CD4-positive, alpha-beta T cell treated with Interleukin-4 for 4 hours (primary cell): ENCODE data around the gene NT5DC1.
A peak's percentile ranks its signal among the peaks of the same experiment; 100 is the strongest.
"Not testable (repeated sequence)": the region's sequence is repeated elsewhere in the genome, so short reads cannot be mapped to it uniquely, and the experiment has no call there.

ENCODE experiments used
- DNase-seq: peaks from one replicate; pipeline ENCODE4 v3.0.0-alpha.2; 2020

Gene NT5DC1

DNA sequence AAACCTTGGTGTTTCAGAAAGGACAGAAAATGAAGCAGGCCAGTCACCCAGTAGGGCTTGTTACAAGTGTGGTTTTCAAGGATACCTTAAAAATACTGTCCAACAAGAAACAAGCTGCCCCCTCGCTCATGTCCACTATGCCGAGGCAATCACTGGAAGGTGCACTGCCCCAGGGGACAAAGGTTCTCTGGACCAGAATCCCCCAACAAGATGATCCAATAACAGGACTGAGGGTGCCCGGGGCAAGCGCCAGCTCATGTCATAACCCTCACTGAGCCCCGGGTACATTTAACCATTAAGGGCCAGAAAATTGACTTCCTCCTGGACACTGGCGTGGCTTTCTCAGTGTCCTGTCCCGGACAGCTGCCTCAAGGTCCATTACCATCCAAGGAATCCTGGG is 6.6 kb upstream of the NT5DC1 start:
- no peak for DNase-seq

DNA sequence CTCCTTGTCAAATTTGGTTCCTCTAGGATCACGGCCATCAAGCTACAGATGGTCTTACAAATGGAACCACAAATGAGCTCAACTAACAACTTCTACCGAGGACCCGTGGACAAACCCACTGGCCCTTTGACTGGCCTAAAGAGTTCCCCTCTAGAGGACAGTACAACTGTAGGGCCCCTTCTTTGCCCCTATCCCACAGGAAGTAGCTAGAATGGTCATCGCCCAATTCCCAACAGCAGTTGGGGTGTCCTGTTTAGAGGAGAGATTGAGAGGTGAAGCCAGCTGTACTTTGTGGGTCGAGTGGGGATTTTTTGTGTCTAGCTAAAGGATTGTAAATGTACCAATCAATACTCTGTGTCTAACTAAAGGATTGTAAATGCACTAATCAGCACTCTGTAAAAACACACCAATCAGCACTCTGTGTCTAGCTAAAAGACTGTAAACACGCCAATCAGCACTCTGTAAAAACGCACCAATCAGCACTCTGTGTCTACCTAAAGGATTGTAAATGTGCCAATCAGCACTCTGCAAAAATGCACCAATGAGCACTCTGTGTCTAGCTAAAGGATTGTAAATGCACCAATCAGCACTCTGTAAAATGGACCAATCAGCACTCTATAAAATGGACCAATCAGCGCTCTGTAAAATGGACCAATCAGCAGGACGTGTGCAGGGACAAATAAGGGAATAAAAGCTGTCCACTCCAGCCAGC is 4.4 kb upstream of the NT5DC1 start:
- DNase-seq: not testable (repeated sequence)

DNA sequence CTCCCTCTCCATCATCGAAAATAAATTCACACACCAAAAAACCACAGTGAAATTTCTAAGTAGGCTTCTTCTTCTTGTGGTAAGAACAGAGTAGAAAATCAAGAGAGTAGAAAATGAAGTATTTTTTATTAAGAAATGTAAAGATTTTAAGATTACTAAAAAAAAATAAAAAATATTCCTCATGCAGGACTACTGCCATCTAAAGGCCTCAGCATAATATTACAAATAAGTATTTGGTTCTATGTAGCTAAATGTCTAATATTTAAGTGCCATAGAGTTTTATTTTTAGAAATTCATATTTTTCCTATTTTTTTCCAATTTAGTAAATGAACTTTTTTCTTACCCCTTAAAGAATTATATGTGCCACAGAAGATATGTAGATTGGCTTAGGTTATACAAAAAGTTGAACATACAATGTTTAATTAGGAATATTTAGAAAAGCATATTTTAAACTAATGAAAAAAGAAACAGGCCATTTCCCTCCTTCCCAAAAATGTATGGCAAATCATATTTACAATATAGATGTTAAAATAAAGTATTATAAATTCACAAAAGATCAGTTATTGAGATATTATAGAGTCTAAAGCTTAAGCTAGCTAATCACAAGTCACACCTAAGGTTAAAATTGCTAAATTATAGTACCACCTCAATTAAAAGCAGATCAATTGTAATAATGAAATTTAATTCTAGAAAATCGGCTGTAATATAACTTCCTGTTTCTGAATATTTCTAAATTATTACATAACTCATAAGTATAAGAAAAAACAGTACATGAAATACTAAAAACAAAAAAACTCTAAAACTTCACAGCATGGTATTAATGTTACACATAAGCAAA is 3.5 kb upstream of the NT5DC1 start:
- DNase-seq: peak; percentile 11

DNA sequence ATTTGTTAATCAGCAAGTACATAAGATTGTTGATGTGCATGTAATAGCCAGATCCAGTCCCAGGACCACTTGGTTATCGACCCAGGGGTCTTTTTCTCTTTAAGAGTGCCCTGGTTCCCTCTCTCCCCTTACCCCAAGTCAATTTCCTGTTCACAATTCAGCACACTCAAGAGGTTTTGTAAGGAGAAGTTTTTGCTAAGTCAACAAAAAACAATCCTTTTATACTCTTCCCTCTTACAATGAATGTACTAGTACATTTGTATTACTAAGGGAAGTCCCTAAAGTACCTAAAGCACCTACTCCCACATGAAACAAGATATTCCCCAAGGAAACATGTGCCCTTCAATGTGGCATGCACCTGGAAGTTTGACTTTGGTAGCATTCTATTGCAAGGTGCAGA is 1.6 kb upstream of the NT5DC1 start:
- no peak for DNase-seq

DNA sequence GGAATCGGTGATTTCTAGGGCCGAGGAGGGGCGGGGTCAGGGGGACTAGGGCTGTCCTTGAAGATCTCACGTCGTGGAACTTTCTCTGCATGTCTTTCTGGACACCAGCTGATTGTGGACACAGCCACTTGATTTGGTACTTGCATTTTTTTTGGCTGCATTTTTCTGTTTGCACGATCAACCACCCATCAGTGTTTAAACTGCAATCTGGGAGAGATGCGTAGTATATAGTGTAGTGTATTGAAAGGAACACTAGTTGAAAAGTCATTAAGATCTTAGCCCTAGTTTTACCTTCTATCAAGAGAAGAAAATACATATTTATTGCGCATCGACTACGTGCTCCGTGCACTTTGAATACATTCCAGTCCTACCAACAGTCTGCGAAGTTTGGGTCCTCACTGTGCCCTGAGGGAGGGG is 657 bp downstream of the NT5DC1 start:
- no peak for DNase-seq

DNA sequence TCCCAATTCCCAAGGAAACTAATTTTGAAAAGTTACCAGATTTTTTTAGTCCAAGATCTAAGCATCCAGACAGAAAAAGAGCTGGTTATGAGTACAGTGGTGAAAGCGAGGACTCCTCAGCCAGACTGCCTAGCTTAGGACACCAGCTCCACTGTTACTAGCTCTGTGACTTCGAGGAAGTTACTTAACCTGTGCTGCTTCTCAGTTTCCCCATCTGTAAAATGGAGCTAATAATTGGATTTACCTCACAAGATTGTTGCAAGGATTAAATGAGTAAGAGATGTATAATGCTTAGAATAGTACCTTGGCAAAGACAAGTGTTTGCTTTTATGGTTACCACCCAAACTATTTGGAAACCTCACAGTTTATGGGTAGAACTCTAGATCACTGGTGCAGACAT is 1.1 kb downstream of the NT5DC1 start:
- no peak for DNase-seq

DNA sequence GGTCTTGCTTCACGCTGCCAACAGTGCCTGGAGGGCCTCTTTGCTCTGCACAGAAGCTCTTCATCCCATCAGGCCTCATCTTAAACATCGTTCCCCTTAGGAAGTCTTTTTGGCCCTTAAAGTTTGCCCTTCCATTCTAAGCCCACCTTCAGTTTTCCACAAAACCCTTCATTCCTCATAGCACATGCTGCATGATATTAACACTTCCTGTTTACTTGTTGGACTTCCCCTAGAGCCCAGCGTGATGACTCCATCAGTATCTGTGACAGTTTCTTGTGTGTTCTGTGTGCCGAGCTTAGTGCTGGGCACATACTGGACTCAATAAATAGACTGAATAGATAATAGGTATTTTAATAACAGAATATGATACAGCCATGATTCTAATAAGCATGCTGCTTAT is 2.2 kb downstream of the NT5DC1 start:
- DNase-seq: peak; percentile 20

DNA sequence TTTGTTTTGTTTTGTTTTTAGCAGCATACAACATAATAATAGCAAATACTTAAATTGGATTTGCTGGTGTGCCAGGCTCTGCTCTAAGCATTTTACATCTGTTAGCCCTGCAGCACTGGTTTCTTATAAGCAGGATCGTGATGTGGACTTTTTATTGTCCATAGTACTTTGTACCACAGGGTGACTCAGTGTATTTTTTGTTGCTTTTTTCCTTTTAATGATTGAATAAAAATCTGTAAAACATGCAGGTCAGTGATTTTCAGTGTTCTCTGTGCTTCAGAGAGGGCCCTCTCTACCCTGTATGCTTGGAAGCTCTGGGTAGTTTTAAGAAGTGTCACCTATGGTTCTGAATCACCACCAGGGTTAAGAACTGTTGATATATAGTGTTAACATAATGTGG is 4.0 kb downstream of the NT5DC1 start:
- no peak for DNase-seq

DNA sequence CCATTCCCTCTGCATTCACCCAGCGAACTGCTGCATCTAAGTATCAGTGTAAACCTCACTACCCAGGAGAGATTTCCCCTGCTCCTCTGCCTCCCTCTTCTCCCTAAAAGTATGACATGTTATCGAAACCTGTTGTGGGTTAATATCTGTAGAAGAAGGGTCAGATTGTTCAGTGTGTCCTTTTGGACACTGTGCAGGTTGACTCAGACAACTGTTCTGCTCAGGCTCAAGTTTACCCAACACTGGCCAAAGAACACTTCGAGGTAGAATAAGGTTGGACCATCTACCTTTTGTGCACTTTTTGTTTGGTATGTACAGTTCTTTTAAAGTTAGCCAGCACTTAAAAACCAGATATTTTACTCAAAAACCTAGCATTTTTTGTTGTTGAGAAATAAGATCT is 4.6 kb downstream of the NT5DC1 start:
- DNase-seq: no peak

DNA sequence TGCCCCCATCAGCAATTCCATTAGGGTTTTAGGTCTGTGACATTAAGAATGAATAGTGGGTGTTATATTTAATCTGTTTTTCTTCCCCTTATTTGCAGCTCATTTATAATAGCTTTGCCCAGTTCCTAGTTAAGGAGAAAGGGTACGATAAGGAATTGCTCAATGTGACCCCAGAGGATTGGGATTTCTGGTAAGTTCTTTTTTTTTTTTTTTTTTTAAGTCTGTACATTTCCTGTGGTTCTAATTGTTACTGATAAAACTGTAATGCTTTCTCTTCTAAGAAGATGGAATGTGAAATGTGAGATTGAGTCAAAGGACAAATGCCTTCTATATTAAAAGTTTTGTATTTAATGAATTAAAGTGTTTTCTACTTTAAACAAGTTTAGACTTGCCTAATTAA is 5.5 kb downstream of the NT5DC1 start:
- DNase-seq: no peak

DNA sequence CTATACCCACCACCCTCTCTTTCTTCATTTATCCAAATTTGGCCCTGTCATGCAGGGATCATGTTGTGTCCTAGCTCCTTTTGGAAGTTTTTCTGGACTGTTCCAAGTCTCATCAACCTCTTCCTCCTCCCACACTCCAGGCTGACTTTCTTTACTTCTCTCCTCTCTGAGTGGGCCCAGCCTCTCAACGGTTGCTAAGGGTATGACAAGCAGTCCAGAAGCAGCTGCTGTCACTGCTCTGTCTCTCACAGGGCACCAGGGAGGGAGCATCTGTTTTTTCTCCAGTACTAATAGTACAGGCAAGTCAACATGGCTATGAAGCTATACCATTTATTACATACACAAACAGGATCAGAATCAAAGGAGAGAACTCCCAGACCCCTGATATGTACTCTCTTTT is 8.2 kb downstream of the NT5DC1 start:
- DNase-seq: no peak

DNA sequence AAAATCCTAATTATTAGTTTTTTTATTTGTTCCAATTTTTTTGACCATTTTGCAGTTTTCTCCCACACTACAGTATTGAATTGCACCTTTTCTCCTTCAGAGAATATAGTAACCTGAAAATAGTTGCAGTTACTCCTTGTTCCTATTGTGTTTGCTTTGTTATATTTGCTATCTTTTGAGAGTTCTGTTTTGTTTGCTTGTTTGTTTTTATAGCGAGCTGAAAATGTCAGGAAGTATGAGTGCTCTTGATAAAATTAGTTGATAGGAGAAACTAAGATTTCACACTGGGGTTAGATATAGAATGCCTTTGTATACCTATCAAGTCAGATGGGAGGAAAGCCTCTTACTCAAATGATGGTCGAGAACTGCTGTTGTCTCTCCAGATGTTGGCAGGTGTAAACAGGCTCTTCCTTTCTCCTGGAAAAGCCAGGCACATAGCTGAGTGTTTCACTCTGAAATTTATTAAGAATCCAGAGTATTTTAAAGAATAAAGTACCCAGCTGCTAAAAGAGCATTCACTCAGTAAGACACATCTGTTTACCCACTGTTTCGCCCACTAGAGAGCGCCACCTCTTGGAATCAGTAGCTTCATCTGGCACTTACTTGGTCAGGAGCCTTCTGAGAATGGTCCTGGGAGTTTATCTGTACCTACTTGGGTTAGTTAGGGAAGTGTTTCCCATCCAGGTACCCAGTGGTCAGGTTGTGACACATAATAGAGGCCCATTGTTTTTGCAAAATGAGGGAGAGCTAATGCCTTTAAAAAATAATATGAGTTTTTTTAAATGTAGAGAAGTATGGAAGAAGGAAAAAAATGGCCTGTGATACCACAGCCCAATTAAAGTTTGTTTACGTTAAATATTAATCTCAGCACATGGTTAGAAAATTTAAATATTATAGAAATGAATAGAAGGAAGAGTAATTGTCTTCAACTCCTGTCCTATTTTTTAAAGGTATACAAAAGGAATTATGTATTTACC is 11.2 kb downstream of the NT5DC1 start:
- DNase-seq: peak; percentile 26

DNA sequence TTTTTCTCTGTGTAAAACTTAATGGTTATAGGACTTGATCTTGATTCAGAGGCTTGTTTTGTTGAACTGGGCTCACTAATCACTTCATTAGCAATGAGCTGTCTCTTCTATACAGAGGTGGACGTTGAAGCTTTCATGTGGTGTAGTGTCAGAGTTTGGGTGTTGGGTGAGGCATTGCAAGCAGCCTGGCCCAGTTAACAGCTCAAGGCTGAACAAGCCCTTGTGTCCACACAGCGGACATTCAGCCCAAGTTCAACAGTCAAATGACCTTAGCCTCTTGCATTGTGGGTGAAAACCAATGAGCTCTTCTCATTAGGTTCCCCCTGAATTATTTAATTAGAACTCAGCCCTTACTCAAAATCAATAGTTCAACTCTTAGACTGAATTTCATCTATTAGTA is 12.7 kb downstream of the NT5DC1 start:
- DNase-seq: no peak

DNA sequence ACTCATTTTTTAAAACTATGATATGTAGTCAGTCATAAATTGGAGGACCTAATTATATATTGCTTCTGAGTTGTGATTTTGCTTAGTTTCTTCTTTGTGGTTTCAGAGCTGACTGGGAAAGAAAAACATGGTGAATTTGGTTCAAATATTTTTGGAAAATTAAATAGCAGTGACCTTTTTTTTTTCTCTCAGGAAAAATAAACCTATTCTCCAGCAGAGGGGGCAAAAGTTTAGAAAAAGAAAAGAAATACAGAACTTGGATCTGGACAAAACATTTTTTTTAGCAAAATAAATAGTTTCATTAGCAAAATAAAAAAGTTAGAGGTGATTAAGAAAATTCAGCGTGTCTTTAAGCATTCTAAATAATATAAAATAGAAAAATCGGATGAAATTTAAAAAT is 15.1 kb downstream of the NT5DC1 start:
- DNase-seq: no peak

DNA sequence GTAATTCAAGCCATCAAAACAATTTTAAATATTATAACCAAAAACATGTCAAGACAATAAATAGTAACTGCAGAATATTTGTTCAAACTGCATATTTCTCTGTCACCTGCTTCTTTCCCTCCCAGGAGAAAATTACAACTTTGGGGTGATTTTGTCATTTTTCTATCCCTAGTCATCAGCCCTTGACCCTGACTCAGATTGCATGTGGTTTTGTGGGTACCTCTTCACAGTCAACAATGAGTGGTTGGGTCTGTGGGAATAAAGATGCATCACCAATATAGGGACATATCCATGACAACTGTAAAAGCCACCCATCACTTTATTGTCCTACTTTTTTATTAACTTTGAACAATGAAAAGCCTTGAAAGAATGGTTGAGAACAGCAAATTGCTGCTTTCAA is 18.0 kb downstream of the NT5DC1 start:
- no peak for DNase-seq

DNA sequence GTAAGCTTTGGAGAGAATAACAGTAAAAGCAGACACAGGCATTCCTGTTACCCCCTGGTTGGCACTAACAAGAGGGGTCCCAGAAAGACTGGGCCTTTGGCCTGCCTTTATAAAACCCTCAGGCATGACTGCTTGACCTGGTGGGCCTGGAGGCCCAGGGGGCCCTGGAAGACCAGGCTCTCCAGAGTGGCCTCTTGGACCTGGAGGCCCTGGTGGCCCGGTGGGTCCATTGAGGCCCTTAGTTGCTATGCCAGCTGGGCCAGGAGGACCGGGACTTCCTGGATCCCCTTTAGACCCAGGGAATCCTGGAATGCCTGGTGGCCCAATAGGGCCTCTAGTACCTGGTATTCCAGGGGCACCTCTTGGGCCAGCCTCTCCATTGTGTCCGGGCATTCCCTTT is 19.8 kb downstream of the NT5DC1 start:
- no peak for DNase-seq

DNA sequence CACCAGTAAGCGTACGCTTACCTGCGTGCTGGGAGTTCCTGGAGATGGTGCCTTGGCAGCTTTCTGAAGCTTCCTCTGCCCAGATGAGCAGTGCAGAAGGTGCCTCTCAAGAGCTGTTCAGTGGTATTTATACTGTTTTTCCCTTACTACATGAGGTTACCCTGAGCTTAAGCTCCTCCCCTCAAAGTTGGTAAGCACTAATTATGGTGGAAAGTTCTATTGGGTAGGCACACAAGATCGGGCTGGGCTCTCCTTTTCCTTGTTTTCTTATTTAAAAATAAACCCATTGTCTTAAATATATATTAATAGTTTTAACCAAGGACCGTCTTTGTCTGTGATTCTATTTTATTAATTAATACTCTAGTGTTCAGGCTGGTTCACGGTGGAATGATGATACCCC is 25.4 kb downstream of the NT5DC1 start, which contains the start of gene COL10A1:
COL10A1 (minus strand) TSS at position 101 of the 400 bp plus-strand sequence. CDS start 640 bp downstream, outside the sequence.
- DNase-seq: no peak

DNA sequence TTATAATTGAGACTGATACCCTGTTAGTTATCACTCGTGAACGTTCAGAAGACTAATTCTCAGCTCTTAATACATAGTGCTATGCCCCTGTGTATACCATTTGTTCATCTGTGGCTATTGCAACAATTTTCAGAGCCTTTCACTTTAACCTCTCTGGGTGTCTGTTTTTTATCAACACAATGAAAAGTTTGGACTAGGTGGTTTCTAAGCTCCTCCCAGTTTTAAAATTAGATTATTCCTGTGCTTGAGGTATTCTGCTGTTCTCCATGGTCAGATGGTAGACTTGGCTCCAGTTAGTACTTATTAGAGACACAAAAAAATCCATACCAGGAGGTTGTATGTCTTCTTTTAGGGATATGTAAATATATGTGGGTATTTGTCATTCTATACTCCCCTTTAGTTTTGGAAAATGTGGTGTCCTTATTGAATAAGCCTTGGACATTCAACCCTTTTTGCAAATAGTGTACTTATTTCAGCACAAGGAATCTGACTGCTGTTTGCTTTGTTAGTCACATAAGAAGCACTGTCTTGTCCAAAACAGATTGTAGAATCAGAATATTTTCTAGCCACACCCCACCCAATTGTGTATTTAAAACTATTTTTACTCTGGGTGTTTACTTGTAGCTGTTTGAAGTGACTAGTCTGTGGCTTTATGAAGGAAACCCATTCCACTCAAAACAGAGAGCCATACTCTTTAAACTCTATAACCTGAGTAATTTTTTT is 27.3 kb downstream of the NT5DC1 start:
- no peak for DNase-seq

DNA sequence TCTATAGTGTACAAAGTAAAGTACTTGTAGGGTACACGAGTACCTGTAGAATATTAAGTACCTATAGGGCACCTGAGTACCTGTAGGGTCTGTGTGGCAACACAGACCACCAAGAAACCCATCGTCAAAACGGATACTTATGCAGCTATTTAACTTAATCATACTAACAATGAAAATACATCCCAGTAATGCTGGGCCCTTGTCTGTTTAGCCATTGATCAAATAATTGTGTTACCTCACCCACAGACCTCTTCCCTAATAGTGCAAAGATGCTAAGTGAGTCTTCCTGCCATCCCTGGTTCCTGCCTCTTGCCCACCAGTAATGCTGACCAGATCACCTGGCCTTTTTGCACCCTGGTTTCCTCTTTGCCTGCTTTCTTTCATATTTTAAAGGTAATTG is 32.8 kb downstream of the NT5DC1 start:
- DNase-seq: no peak

DNA sequence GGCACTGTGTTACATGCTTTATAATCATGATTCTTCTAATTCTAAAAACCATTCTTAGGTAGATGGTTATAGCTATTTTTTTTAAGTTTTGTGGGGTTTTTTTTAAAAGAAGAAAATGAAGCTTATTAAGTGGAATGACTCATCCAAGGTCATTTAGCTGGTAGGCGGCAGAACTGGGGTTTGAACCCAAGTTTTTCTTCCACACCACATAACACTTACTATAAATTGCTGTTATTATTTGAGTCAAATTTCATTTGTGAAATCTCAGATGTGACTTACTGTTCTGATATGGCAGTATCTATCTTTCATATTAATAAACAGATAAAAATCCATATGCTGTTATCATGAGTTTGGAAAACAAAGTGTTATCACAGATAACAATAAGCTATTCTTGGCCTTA is 35.7 kb downstream of the NT5DC1 start:
- no peak for DNase-seq

DNA sequence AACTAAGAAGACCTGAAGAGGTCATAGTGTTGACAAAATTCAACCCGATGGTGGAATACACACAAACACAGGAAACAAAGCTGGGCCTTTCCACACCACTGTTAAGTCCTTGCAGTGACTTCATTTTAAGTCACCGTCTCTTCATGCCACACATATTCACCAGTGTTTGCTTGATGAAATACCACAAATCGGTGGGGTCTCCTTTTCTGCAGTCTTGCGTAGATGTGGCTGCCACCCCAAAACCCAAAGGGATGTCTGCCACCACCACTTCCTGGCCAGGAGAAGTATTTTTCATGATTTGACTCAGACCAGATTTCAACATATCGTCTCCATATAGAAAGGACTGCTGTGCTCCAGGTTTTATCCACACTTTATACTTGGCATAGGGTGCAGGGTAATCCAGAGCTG is 36.3 kb downstream of the NT5DC1 start:
- peak; percentile 14 for DNase-seq

DNA sequence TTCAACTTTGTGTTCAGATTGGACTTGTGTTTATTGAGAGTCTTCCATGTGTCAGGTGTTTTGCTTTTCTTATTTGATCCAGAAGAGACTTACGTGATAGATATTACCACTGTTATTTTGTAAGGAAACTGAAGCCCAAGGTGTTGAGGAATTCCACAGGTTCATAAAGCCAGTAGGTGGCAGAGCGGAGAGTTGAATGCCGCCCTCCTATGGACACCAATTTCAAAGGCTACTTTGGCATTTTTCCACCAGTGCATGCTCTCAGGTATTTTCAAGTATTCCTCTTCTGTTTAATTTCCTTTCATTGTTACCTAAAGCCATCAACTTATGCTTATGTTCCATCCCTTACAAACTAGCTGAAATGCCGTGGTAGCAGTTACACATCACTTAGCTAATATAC is 39.3 kb downstream of the NT5DC1 start:
- no peak for DNase-seq

DNA sequence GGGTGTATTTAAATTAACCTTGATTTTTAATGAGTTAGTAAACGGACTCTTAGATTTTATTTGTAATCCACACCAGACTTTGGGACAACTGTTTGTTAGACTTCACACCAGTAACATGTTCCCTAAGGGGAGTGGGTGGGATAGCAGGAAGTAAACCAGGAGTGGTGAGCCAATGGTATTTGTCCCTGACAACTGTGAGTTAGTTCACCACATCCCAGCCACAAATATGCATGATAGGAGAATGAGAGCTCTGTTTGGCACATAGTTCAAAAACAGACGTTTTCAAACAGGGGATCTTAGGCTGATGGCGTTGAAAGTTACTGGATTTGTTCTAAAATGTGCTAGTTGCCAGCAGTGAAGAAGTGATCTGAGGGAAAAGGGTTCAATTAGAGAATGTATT is 44.0 kb downstream of the NT5DC1 start:
- no peak for DNase-seq
